GM23338 (cell line): ENCODE results near the gene POLR1A. TPM values are rescaled to one million over a fixed set of nuclear protein-coding genes. Genes with fewer than 3 reads are reported as not detected.

Experiments used
- ATAC-seq: fragments of 200-7000 bp; cut with Tn5 transposase; 3 replicates; pipeline ENCODE4 v1.9.1; 2020
- DNase-seq: peaks from one replicate; pipeline ENCODE4 v3.0.0-alpha.2; 2015; ENCODE audit warnings: low spot score
- H2AFZ ChIP-seq: fragments of 200-600 bp; sonication (generic); 2 replicates; pipeline ENCODE4 v1.8.0; 2016; ENCODE audit warnings: antibody characterized with exemption, mild to moderate bottlenecking, moderate library complexity
- H3F3A ChIP-seq: fragments of 200-600 bp; sonication (generic); replicated peaks from 2 replicates; pipeline ENCODE4 v1.8.0; 2017; ENCODE audit warnings: antibody characterized with exemption, mixed run types, low read depth
- H3K27ac ChIP-seq: fragments of 200-600 bp; sonication (generic); 2 replicates; pipeline ENCODE4 v1.6.1; 2016; ENCODE audit warnings: low read depth
- H3K27me3 ChIP-seq: fragments of 200-600 bp; sonication (generic); 2 replicates; pipeline ENCODE4 v1.8.0; 2016; ENCODE audit warnings: mild to moderate bottlenecking, mixed run types, moderate library complexity; ENCODE audit not compliant: insufficient read depth
- H3K36me3 ChIP-seq: fragments of 200-600 bp; sonication (generic); 2 replicates; pipeline ENCODE4 v1.8.0; 2016; ENCODE audit warnings: mild to moderate bottlenecking; ENCODE audit not compliant: insufficient read depth
- H3K4me1 ChIP-seq: fragments of 200-600 bp; sonication (generic); 2 replicates; pipeline ENCODE4 v1.8.0; 2016; ENCODE audit warnings: mild to moderate bottlenecking, moderate library complexity; ENCODE audit not compliant: insufficient read depth
- H3K4me2 ChIP-seq: fragments of 200-600 bp; sonication (generic); 2 replicates; pipeline ENCODE4 v1.7.1; 2017; ENCODE audit warnings: mixed run types
- H3K4me3 ChIP-seq: fragments of 200-600 bp; sonication (generic); 2 replicates; pipeline ENCODE4 v1.6.1; 2016; ENCODE audit warnings: mixed run types
- H3K79me2 ChIP-seq: fragments of 200-600 bp; sonication (generic); replicated peaks from 2 replicates; pipeline ENCODE4 v1.8.0; 2017; ENCODE audit warnings: mild to moderate bottlenecking; ENCODE audit not compliant: insufficient read depth
- H3K9me2 ChIP-seq: fragments of 200-600 bp; sonication (generic); 2 replicates; pipeline ENCODE4 v1.8.0; 2017; ENCODE audit not compliant: insufficient read depth
- H4K20me1 ChIP-seq: fragments of 200-600 bp; sonication (generic); replicated peaks from 2 replicates; pipeline ENCODE4 v1.8.0; 2017; ENCODE audit warnings: mild to moderate bottlenecking; ENCODE audit not compliant: insufficient read depth
- H3K27ac Mint-ChIP-seq: 2 replicates; pipeline ENCODE4 v1.8.0; 2020; ENCODE audit warnings: inconsistent platforms, mild to moderate bottlenecking, moderate library complexity, mixed read lengths
- H3K27me3 Mint-ChIP-seq: 3 replicates; pipeline ENCODE4 v1.8.0; 2022; ENCODE audit warnings: low read depth, mild to moderate bottlenecking, moderate library complexity, mixed read lengths, inconsistent platforms; ENCODE audit not compliant: insufficient read depth, poor library complexity
- H3K36me3 Mint-ChIP-seq: 3 replicates; pipeline ENCODE4 v1.8.0; 2021; ENCODE audit warnings: low read depth, mild to moderate bottlenecking, inconsistent platforms, moderate library complexity, mixed read lengths
- H3K4me1 Mint-ChIP-seq: 3 replicates; pipeline ENCODE4 v1.8.0; 2020; ENCODE audit warnings: mild to moderate bottlenecking, inconsistent platforms, mixed read lengths
- H3K4me3 Mint-ChIP-seq: 3 replicates; pipeline ENCODE4 v1.8.0; 2021; ENCODE audit warnings: moderate library complexity, mild to moderate bottlenecking, inconsistent platforms, mixed read lengths
- H3K9me3 Mint-ChIP-seq: 3 replicates; pipeline ENCODE4 v1.8.0; 2020; ENCODE audit warnings: moderate library complexity, mild to moderate bottlenecking, inconsistent platforms, mixed read lengths
- CREB1 ChIP-seq: fragments of 250-450 bp; sonication (Bioruptor Pico); IDR thresholded peaks from 2 replicates; pipeline ENCODE4 v1.5.0; 2020; ENCODE audit warnings: low read depth, mild to moderate bottlenecking, moderate library complexity
- EZH2 ChIP-seq: fragments of 200-600 bp; sonication (generic); IDR thresholded peaks from one replicate; pipeline ENCODE4 v1.8.0; 2017; ENCODE audit warnings: antibody characterized with exemption, mild to moderate bottlenecking, low read depth; ENCODE audit not compliant: unreplicated experiment
- EZH2phosphoT487 ChIP-seq: fragments of 200-600 bp; sonication (generic); IDR thresholded peaks from one replicate; pipeline ENCODE4 v1.8.1; 2018; ENCODE audit warnings: antibody characterized with exemption; ENCODE audit not compliant: unreplicated experiment
- NANOG ChIP-seq: IDR thresholded peaks from 2 replicates; pipeline ENCODE4 v1.6.1; 2016; ENCODE audit warnings: antibody characterized with exemption, borderline replicate concordance
- POLR2AphosphoS5 ChIP-seq: IDR thresholded peaks from 2 replicates; pipeline ENCODE4 v1.6.1; 2016; ENCODE audit warnings: antibody characterized with exemption, low read depth
- STAT1 ChIP-seq: IDR thresholded peaks from one replicate; pipeline ENCODE4 v1.6.1; 2016; ENCODE audit warnings: antibody characterized with exemption; ENCODE audit not compliant: unreplicated experiment
- ZNF114 ChIP-seq: fragments of 250-450 bp; sonication (Bioruptor Pico); IDR thresholded peaks from 2 replicates; pipeline ENCODE4 v1.5.0; 2020; ENCODE audit warnings: mild to moderate bottlenecking, moderate library complexity
- ZNF331 ChIP-seq: fragments of 250-450 bp; sonication (Bioruptor Pico); IDR thresholded peaks from 2 replicates; pipeline ENCODE4 v1.5.0; 2020; ENCODE audit warnings: low read depth, mild to moderate bottlenecking, moderate library complexity
- ZNF462 ChIP-seq: fragments of 250-450 bp; sonication (Bioruptor Pico); IDR thresholded peaks from 2 replicates; pipeline ENCODE4 v1.5.0; 2020; ENCODE audit warnings: mild to moderate bottlenecking, moderate library complexity
- polyA plus RNA-seq: library from polyadenylated mRNA; unstranded; fragments of >200 nt; fragmentation: Nextera tagmentation; extraction: Ambion mirVana; gene quantifications from 2 replicates; pipeline ENCODE4 v1.2.1, GENCODE V29; 2016
- total RNA-seq: library from RNA; depleted of rRNA; stranded (reverse); fragments of >200 nt; shearing (Covaris generic); gene quantifications from 2 replicates; pipeline ENCODE4 v1.2.3, GENCODE V29; 2014
- TF ChIP-seq, protein P1 (sequence below): IDR thresholded peaks from one replicate; pipeline ENCODE4 v1.6.1; 2018; ENCODE audit warnings: antibody characterized with exemption; ENCODE audit not compliant: unreplicated experiment
- TF ChIP-seq, protein P2 (sequence below), 2 experiments: fragments of 200-600 bp in 1 of 2; sonication (generic) in 1 of 2; conservative IDR thresholded peaks; 2 replicates each; pipeline versions ENCODE4 v1.5.1 to v1.6.1; 2016 to 2017; ENCODE audit warnings: antibody characterized with exemption in 2 of 2, low read depth in 2 of 2, mild to moderate bottlenecking in 2 of 2, moderate library complexity in 1 of 2

Gene POLR1A
- total and polyA plus RNA-seq, 2 experiments from 2014 or later = 13.8 to 43.2 TPM

DNA sequence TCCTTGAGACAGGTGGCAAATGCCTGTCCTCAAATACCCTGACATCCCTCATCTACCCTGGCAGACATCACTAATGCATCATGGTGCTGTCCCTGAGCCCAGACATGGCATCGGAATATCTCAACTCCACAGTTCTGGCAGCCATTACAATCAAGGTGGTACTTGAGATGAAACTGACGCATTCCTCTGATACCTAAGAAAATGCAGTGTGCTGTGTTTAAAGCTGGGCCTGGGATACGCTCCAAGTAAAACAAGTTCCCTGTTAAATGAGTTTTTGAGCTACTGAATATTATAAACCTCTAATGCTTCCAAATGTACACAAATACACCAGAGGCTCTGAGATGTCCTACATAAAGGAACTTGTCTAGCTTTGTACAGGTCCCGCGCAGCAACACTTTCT lies 29.8 kb downstream of the POLR1A start:
- H3K36me3 ChIP-seq = peaks cover 43% of the 10 kb centered on the region
- H3K27ac Mint-ChIP-seq = no peak overlapping the region

DNA sequence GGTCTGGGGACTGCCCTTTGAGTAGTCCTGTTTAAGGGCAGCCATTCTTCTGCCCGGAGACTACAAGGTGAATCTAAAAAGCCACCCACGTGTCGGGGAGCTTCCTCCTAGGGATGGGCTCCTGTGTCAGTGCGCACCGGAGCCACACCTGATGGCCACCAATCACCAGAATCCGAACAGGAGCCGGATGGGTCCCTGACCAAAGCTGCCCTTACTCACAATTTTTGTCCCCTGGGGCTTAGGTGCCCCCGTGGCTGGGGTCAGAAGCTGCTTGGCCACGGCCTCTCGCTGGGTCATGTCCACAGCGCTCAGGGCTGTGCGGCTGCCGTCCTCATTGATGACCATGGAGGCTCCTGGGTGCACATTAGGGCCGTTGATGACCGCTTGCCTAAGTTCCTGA lies 30.9 kb downstream of the POLR1A start:
- Mint-ChIP-seq H3K36me3 (peaks cover 89% of the 10 kb centered on the region), H3K4me1 (no peaks in the 10 kb centered on the region), H3K9me3 (no peaks in the 10 kb centered on the region), H3K27me3 (peaks cover 3% of the 10 kb centered on the region), H3K27ac (no peak overlapping the region), H3K4me3 (no peak overlapping the region)
- no peak for ATAC-seq
- peaks cover 54% of the 10 kb centered on the region for H3K36me3 ChIP-seq
- no peak overlapping the region for H3K27ac ChIP-seq
- H3F3A ChIP-seq = no peaks in the 10 kb centered on the region
- H3K4me1 ChIP-seq = no peaks in the 10 kb centered on the region
- DNase-seq = no peak
- TF ChIP-seq CREB1 (CRISPR knock-in tag) (no peak), EZH2phosphoT487 (no peak), EZH2 (no peak), NANOG (no peak), ZNF114 (no peak), STAT1 (no peak), ZNF331 (CRISPR knock-in tag) (no peak), ZNF462 (CRISPR knock-in tag) (no peak)
- TF ChIP-seq, protein P1, sequence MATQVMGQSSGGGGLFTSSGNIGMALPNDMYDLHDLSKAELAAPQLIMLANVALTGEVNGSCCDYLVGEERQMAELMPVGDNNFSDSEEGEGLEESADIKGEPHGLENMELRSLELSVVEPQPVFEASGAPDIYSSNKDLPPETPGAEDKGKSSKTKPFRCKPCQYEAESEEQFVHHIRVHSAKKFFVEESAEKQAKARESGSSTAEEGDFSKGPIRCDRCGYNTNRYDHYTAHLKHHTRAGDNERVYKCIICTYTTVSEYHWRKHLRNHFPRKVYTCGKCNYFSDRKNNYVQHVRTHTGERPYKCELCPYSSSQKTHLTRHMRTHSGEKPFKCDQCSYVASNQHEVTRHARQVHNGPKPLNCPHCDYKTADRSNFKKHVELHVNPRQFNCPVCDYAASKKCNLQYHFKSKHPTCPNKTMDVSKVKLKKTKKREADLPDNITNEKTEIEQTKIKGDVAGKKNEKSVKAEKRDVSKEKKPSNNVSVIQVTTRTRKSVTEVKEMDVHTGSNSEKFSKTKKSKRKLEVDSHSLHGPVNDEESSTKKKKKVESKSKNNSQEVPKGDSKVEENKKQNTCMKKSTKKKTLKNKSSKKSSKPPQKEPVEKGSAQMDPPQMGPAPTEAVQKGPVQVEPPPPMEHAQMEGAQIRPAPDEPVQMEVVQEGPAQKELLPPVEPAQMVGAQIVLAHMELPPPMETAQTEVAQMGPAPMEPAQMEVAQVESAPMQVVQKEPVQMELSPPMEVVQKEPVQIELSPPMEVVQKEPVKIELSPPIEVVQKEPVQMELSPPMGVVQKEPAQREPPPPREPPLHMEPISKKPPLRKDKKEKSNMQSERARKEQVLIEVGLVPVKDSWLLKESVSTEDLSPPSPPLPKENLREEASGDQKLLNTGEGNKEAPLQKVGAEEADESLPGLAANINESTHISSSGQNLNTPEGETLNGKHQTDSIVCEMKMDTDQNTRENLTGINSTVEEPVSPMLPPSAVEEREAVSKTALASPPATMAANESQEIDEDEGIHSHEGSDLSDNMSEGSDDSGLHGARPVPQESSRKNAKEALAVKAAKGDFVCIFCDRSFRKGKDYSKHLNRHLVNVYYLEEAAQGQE = no peak
- TF ChIP-seq, protein P2, sequence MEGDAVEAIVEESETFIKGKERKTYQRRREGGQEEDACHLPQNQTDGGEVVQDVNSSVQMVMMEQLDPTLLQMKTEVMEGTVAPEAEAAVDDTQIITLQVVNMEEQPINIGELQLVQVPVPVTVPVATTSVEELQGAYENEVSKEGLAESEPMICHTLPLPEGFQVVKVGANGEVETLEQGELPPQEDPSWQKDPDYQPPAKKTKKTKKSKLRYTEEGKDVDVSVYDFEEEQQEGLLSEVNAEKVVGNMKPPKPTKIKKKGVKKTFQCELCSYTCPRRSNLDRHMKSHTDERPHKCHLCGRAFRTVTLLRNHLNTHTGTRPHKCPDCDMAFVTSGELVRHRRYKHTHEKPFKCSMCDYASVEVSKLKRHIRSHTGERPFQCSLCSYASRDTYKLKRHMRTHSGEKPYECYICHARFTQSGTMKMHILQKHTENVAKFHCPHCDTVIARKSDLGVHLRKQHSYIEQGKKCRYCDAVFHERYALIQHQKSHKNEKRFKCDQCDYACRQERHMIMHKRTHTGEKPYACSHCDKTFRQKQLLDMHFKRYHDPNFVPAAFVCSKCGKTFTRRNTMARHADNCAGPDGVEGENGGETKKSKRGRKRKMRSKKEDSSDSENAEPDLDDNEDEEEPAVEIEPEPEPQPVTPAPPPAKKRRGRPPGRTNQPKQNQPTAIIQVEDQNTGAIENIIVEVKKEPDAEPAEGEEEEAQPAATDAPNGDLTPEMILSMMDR (conservative IDR thresholded peaks at IDR 0.05; ENCODE audit: low read depth in 2 of 2) = no peak
- no peak overlapping the region for H3K4me2 ChIP-seq
- H3K79me2 ChIP-seq = no peaks in the 10 kb centered on the region
- H3K9me2 ChIP-seq = no peaks in the 10 kb centered on the region
- no peak overlapping the region for H3K4me3 ChIP-seq
- peaks cover 13% of the 10 kb centered on the region for H4K20me1 ChIP-seq
- no peaks in the 10 kb centered on the region for H3K27me3 ChIP-seq
- no peak overlapping the region for H2AFZ ChIP-seq

More for the DNA sequence above, 29.8 kb downstream of the POLR1A start:
- H3K4me2 ChIP-seq = no peak overlapping the region
- no peaks in the 10 kb centered on the region for H3F3A ChIP-seq
- Mint-ChIP-seq H3K4me1 (no peaks in the 10 kb centered on the region), H3K36me3 (peaks cover 87% of the 10 kb centered on the region), H3K9me3 (no peaks in the 10 kb centered on the region), H3K4me3 (no peak overlapping the region), H3K27me3 (peaks cover 3% of the 10 kb centered on the region)
- peaks cover 17% of the 10 kb centered on the region for H4K20me1 ChIP-seq
- no peak overlapping the region for H2AFZ ChIP-seq
- H3K4me1 ChIP-seq = no peaks in the 10 kb centered on the region
- ATAC-seq (no peak), DNase-seq (no peak)
- no peaks in the 10 kb centered on the region for H3K27me3 ChIP-seq
- no peaks in the 10 kb centered on the region for H3K79me2 ChIP-seq
- no peak for TF ChIP-seq POLR2AphosphoS5
- no peak for TF ChIP-seq EZH2phosphoT487
- TF ChIP-seq STAT1 = no peak
- H3K9me2 ChIP-seq = no peaks in the 10 kb centered on the region
- H3K4me3 ChIP-seq = no peak overlapping the region
- no peak overlapping the region for H3K27ac ChIP-seq
